Loucy (cell line): ENCODE results near the gene PKNOX2.

Source experiments
- EZH2phosphoT487 ChIP-seq: fragments of 200-600 bp; IDR thresholded peaks from 2 replicates; pipeline ENCODE4 v1.6.1; 2018; ENCODE audit warnings: antibody characterized with exemption, mild to moderate bottlenecking, moderate library complexity, borderline replicate concordance
- TF ChIP-seq, protein P1 (sequence below): fragments of 200-600 bp; sonication (generic); conservative IDR thresholded peaks from 2 replicates; pipeline ENCODE4 v1.5.1; 2014; ENCODE audit warnings: mild to moderate bottlenecking, antibody characterized with exemption, low read length

DNA sequence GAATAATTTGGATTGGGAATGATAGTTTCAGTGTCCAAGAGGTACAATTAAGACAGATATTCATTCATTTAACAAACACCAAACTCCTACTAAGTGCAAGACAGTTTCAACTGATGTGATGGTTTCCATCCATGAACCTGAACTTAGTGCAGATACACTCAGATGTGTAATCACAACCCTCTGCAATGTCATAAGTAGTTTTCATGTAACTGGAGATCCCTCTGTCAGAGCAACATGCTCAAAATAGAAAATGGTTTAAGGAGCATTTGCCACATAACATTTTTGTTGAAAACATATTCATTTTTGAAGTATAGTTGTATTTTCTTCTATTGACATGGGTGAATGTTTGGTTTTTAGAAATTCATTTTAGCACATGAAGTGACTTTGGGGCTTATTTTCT is 16.5 kb upstream of the PKNOX2 start:
- TF ChIP-seq, protein P1, sequence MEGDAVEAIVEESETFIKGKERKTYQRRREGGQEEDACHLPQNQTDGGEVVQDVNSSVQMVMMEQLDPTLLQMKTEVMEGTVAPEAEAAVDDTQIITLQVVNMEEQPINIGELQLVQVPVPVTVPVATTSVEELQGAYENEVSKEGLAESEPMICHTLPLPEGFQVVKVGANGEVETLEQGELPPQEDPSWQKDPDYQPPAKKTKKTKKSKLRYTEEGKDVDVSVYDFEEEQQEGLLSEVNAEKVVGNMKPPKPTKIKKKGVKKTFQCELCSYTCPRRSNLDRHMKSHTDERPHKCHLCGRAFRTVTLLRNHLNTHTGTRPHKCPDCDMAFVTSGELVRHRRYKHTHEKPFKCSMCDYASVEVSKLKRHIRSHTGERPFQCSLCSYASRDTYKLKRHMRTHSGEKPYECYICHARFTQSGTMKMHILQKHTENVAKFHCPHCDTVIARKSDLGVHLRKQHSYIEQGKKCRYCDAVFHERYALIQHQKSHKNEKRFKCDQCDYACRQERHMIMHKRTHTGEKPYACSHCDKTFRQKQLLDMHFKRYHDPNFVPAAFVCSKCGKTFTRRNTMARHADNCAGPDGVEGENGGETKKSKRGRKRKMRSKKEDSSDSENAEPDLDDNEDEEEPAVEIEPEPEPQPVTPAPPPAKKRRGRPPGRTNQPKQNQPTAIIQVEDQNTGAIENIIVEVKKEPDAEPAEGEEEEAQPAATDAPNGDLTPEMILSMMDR, result no peak
- no peak for TF ChIP-seq EZH2phosphoT487
